H1 (cell line): Measurements from ENCODE around the gene TAF4. TPM values are rescaled to one million over a fixed set of nuclear protein-coding genes. Genes with fewer than 3 reads are reported as not detected.

Experiments used
- KDM5A ChIP-seq: fragments of 200-600 bp; IDR thresholded peaks from 2 replicates; pipeline ENCODE4 v1.7.1; 2012; ENCODE audit warnings: mild to moderate bottlenecking, low read length, inconsistent platforms, mixed read lengths
- SIN3A ChIP-seq, 2 experiments: IDR thresholded peaks in 1 of 2; conservative IDR thresholded peaks in 1 of 2; 2 replicates each; pipeline ENCODE4 v1.6.1; 2011 to 2012; ENCODE audit warnings: low read length in 2 of 2, improper control_type of control experiment in 1 of 2, low read depth in 1 of 2, mild to moderate bottlenecking in 1 of 2
- polyA plus RNA-seq, 7 experiments: library from polyadenylated mRNA; depleted of rRNA in 3 of 7; stranded (reverse) in 5 of 7; unstranded in 2 of 7; fragments of >200 nt in 5 of 7; fragments of 200-250 nt in 2 of 7; gene quantifications; 1 replicate in 5 of 7; 2 replicates in 1 of 7; 4 replicates in 1 of 7; pipeline versions ENCODE4 v1.2.1 to v1.2.3, GENCODE V29; 2011 to 2013; ENCODE audit warnings: missing spikeins in 2 of 7, mixed read lengths in 2 of 7
- total RNA-seq: library from RNA; stranded (reverse); fragmentation: NEBNext Ultra II Directional; extraction: Animal tissue kit (Norgen Biotek cat#: 25700); gene quantifications from 2 replicates; pipeline ENCODE4 v1.2.1, GENCODE V29; 2021

Gene TAF4
- total and polyA plus RNA-seq, 2 of the 8 experiments (the other 6 are each of a cell fraction or from before 2014, with no cell fraction given) = 16.0 to 30.1 TPM

- TF ChIP-seq SIN3A (conservative IDR thresholded peaks at IDR 0.05 in 1 of 2, IDR thresholded peaks at IDR 0.05 in 1 of 2; ENCODE audit: low read depth in 1 of 2, low read length in 2 of 2) = no peak
- TF ChIP-seq KDM5A = no peak
These were observed 132.8 kb downstream of the TAF4 start (continued) for GRCh38 chr20:61932711-61933480.
